ENCODE results near the gene EFCAB6. TPM values are rescaled to one million over a fixed set of nuclear protein-coding genes. Genes with fewer than 3 reads are reported as not detected.

The EFCAB6 gene
- total RNA-seq, 1 donor from 2014 or later = 2.1 TPM

- DNase-seq = no peak
Measured at GRCh38 chr22:43814264-43814663, 2.2 kb upstream of the EFCAB6 start.

GRCh38 chr22:43812890-43813289 is 785 bp upstream of the EFCAB6 start:
- DNase-seq = no peak

GRCh38 chr22:43811777-43812148 is 342 bp downstream of the EFCAB6 start:
- no peak for DNase-seq

GRCh38 chr22:43802897-43803495 is 9.1 kb downstream of the EFCAB6 start:
- no peak for DNase-seq

GRCh38 chr22:43800970-43801369 is 11.1 kb downstream of the EFCAB6 start:
- DNase-seq = no peak

GRCh38 chr22:43798492-43798891 is 13.6 kb downstream of the EFCAB6 start:
- no peak for DNase-seq

- DNase-seq = peak; percentile 70
Measured at GRCh38 chr22:43796567-43796966, 15.5 kb downstream of the EFCAB6 start.

- no peak for DNase-seq
Measured at GRCh38 chr22:43795320-43795719, 16.8 kb downstream of the EFCAB6 start.

GRCh38 chr22:43792905-43793304 is 19.2 kb downstream of the EFCAB6 start:
- no peak for DNase-seq

GRCh38 chr22:43789452-43789851 is 22.7 kb downstream of the EFCAB6 start:
- DNase-seq = no peak

- DNase-seq = no peak
Measured at GRCh38 chr22:43783777-43784176, 28.3 kb downstream of the EFCAB6 start.

GRCh38 chr22:43782448-43782847 is 29.7 kb downstream of the EFCAB6 start:
- no peak for DNase-seq

- no peak for DNase-seq
Measured at GRCh38 chr22:43777286-43777685, 34.8 kb downstream of the EFCAB6 start.

- no peak for DNase-seq
Measured at GRCh38 chr22:43776081-43776670, 35.9 kb downstream of the EFCAB6 start.

GRCh38 chr22:43774318-43774915 is 37.7 kb downstream of the EFCAB6 start:
- no peak for DNase-seq

- DNase-seq = no peak
Measured at GRCh38 chr22:43772831-43773230, 39.3 kb downstream of the EFCAB6 start.

GRCh38 chr22:43755452-43755851 is 56.7 kb downstream of the EFCAB6 start:
- DNase-seq = no peak

GRCh38 chr22:43755011-43755410 is 57.1 kb downstream of the EFCAB6 start:
- no peak for DNase-seq

- DNase-seq = no peak
Measured at GRCh38 chr22:43754176-43754575, 57.9 kb downstream of the EFCAB6 start.

GRCh38 chr22:43753688-43754087 is 58.4 kb downstream of the EFCAB6 start:
- peak; percentile 23 for DNase-seq

- no peak for DNase-seq
Measured at GRCh38 chr22:43750751-43751150, 61.4 kb downstream of the EFCAB6 start.

GRCh38 chr22:43749473-43749872 is 62.6 kb downstream of the EFCAB6 start:
- no peak for DNase-seq

- no peak for DNase-seq
Measured at GRCh38 chr22:43747877-43748276, 64.2 kb downstream of the EFCAB6 start.

GRCh38 chr22:43747058-43747457 is 65.0 kb downstream of the EFCAB6 start:
- no peak for DNase-seq

Data from skin of body (tissue), 2 donors.